Measurements from ENCODE around the gene FKBP3. TPM values are rescaled to one million over a fixed set of nuclear protein-coding genes. Genes with fewer than 3 reads are reported as not detected.

Gene FKBP3
- total and polyA plus RNA-seq, 4 donors = 65.0 to 182 (median 122) TPM

- Histone ChIP-seq H3K27ac (ENCODE audit: low read depth, low read length) (no peak overlapping the region), H3K9me3 (ENCODE audit: control insufficient read depth, insufficient read depth, low read length) (no peaks in the 10 kb centered on the region), H3K27me3 (ENCODE audit: control insufficient read depth, insufficient read depth, low read length) (no peaks in the 10 kb centered on the region), H3K4me3 (ENCODE audit: low read depth, low read length) (no peak overlapping the region), H3K4me1 (ENCODE audit: control insufficient read depth, insufficient read depth, low read length) (no peaks in the 10 kb centered on the region), H3K36me3 (ENCODE audit: control insufficient read depth, insufficient read depth, low read length) (peaks cover 48% of the 10 kb centered on the region)
- no peak for DNase-seq (ENCODE audit: low read depth in 4 of 6, low spot score in 6 of 6)
- WGBS (ENCODE audit: insufficient coverage) = 95% methylated on average over 2 of the region's 3 CpGs
Measured at GRCh38 chr14:45123271-45123670, 11.0 kb downstream of the FKBP3 start.

GRCh38 chr14:45120096-45120495 is 14.2 kb downstream of the FKBP3 start:
- Histone ChIP-seq H3K4me3 (ENCODE audit: low read depth, low read length) (no peak overlapping the region), H3K36me3 (ENCODE audit: control insufficient read depth, insufficient read depth, low read length) (peaks cover 47% of the 10 kb centered on the region)
- WGBS (ENCODE audit: insufficient coverage) = no CpG with 5 or more reads among the region's 1 CpG

GRCh38 chr14:45118594-45118993 is 15.7 kb downstream of the FKBP3 start:
- no peaks in the 10 kb centered on the region for H3K9me3 ChIP-seq (ENCODE audit: control insufficient read depth, insufficient read depth, low read length)
- H3K4me1 ChIP-seq (ENCODE audit: control insufficient read depth, insufficient read depth, low read length) = no peaks in the 10 kb centered on the region
- H3K4me3 ChIP-seq (ENCODE audit: low read depth, low read length) = no peak overlapping the region
- 100% methylated on average over 3 of the region's 6 CpGs for WGBS (ENCODE audit: insufficient coverage)
- DNase-seq (ENCODE audit: low read depth in 4 of 6, low spot score in 6 of 6) = no peak
- no peak overlapping the region for H3K27ac ChIP-seq (ENCODE audit: low read depth, low read length)
- H3K27me3 ChIP-seq (ENCODE audit: control insufficient read depth, insufficient read depth, low read length) = no peaks in the 10 kb centered on the region
- H3K36me3 ChIP-seq (ENCODE audit: control insufficient read depth, insufficient read depth, low read length) = peaks cover 39% of the 10 kb centered on the region

More at GRCh38 chr14:45120096-45120495, 14.2 kb downstream of the FKBP3 start:
- Histone ChIP-seq H3K27ac (ENCODE audit: low read depth, low read length) (no peak overlapping the region), H3K27me3 (ENCODE audit: control insufficient read depth, insufficient read depth, low read length) (no peaks in the 10 kb centered on the region), H3K4me1 (ENCODE audit: control insufficient read depth, insufficient read depth, low read length) (no peaks in the 10 kb centered on the region), H3K9me3 (ENCODE audit: control insufficient read depth, insufficient read depth, low read length) (no peaks in the 10 kb centered on the region)
- DNase-seq (ENCODE audit: low read depth in 4 of 6, low spot score in 6 of 6) = no peak

- WGBS (ENCODE audit: insufficient coverage) = no CpG with 5 or more reads among the region's 3 CpGs
- Histone ChIP-seq H3K9me3 (ENCODE audit: control insufficient read depth, insufficient read depth, low read length) (no peaks in the 10 kb centered on the region), H3K36me3 (ENCODE audit: control insufficient read depth, insufficient read depth, low read length) (peaks cover 27% of the 10 kb centered on the region), H3K4me1 (ENCODE audit: control insufficient read depth, insufficient read depth, low read length) (no peaks in the 10 kb centered on the region), H3K4me3 (ENCODE audit: low read depth, low read length) (no peak overlapping the region), H3K27me3 (ENCODE audit: control insufficient read depth, insufficient read depth, low read length) (no peaks in the 10 kb centered on the region), H3K27ac (ENCODE audit: low read depth, low read length) (no peak overlapping the region)
- no peak for DNase-seq (ENCODE audit: low read depth in 4 of 6, low spot score in 6 of 6)
Measured at GRCh38 chr14:45114327-45114726, 20.0 kb downstream of the FKBP3 start.

DNA sequence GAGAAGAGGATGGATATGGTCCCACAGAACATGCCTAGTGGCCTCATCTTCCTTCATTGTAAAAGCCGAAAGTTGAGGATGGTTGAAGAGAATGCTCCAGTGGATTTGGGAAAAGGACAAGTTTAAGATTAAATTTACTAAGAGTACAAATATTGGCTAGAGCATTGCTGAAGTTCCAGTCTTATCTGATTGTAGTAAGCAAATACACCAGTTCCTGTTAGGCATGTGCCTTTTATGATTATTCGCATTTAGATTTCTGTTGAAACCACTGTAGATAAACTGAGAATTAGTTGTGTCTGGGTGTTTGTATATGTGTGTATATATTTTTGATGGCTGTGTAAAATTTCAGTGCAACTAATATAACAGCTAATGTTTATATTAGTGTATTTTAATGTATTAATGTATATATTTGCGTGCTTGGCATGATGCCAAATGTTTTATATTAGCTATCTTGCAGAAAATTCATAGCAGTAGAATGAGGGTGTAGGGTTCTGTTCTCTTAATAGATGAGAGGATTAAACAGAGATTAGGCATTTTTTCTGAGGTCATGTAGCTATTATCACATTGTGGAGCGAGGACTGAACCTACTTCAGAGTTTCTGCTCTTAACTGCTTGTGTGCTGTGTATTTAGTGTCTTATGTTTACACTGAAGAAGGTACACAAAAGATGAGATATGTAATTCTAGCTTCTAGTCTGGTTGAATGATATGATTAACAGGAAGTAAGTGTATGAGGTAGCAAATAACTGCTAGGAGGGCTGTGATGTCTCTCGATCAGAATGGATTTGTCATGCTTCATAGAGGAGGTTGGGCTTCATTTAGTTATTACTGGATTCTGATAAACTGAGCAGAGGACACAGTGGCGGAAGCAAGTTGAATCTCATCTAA is 21.1 kb downstream of the FKBP3 start:
- no peak overlapping the region for H3K27ac ChIP-seq (ENCODE audit: low read depth, low read length)
- H3K9me3 ChIP-seq (ENCODE audit: control insufficient read depth, insufficient read depth, low read length) = no peaks in the 10 kb centered on the region
- peaks cover 16% of the 10 kb centered on the region for H3K36me3 ChIP-seq (ENCODE audit: control insufficient read depth, insufficient read depth, low read length)
- no peak overlapping the region for H3K4me3 ChIP-seq (ENCODE audit: low read depth, low read length)
- 98% methylated on average over 6 of the region's 6 CpGs for WGBS (ENCODE audit: insufficient coverage)
- no peak for DNase-seq (ENCODE audit: low read depth in 4 of 6, low spot score in 6 of 6)
- no peaks in the 10 kb centered on the region for H3K4me1 ChIP-seq (ENCODE audit: control insufficient read depth, insufficient read depth, low read length)
- H3K27me3 ChIP-seq (ENCODE audit: control insufficient read depth, insufficient read depth, low read length) = no peaks in the 10 kb centered on the region

DNA sequence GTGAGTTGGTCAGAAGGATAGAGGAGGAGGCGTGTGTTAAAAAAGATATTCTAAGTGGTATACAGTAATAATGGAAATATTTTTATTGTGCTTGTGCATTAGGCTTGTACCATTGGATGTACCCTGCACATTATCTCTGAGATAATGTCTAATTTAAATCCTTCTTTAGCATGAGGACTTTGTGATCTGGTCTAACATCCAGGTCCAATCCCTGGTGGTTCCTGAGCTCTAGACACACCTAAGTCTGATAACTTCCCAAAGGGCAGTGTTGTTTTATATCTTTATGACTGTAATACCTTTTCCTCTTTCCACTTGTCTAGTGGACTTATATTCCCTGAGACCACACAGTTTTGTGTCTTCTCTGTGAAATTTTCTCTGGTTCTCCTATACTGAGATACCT is 29.7 kb downstream of the FKBP3 start:
- Histone ChIP-seq H3K27ac (ENCODE audit: low read depth, low read length) (no peak overlapping the region), H3K4me3 (ENCODE audit: low read depth, low read length) (no peak overlapping the region), H3K9me3 (ENCODE audit: control insufficient read depth, insufficient read depth, low read length) (no peaks in the 10 kb centered on the region), H3K4me1 (ENCODE audit: control insufficient read depth, insufficient read depth, low read length) (no peaks in the 10 kb centered on the region), H3K36me3 (ENCODE audit: control insufficient read depth, insufficient read depth, low read length) (peaks cover 17% of the 10 kb centered on the region), H3K27me3 (ENCODE audit: control insufficient read depth, insufficient read depth, low read length) (no peaks in the 10 kb centered on the region)
- DNase-seq (ENCODE audit: low read depth in 4 of 6, low spot score in 6 of 6) = no peak
- WGBS (ENCODE audit: insufficient coverage) = no CpG with 5 or more reads among the region's 1 CpG

DNA sequence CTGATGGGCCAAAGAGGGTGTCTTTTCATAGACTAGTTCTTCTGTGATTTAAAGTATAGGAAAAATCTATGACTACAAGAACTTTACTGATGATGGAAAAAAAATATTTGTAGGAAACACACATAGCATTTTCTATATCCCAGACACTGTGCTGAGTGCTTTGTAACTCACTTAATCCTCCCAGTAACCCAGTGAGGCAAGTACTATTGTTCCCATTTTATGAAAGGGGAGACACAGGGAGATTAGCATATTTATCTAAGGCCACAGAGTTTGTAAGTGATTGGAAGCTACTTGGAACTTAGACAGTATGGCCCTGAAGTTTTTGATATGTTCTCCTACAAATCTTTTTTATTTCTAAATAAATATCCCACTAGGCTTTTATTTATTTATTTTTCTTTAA is 30.5 kb downstream of the FKBP3 start:
- peaks cover 22% of the 10 kb centered on the region for H3K36me3 ChIP-seq (ENCODE audit: control insufficient read depth, insufficient read depth, low read length)
- no peak for DNase-seq (ENCODE audit: low read depth in 4 of 6, low spot score in 6 of 6)
- no peaks in the 10 kb centered on the region for H3K4me1 ChIP-seq (ENCODE audit: control insufficient read depth, insufficient read depth, low read length)
- no peak overlapping the region for H3K4me3 ChIP-seq (ENCODE audit: low read depth, low read length)
- no peaks in the 10 kb centered on the region for H3K27me3 ChIP-seq (ENCODE audit: control insufficient read depth, insufficient read depth, low read length)
- no peak overlapping the region for H3K27ac ChIP-seq (ENCODE audit: low read depth, low read length)
- H3K9me3 ChIP-seq (ENCODE audit: control insufficient read depth, insufficient read depth, low read length) = no peaks in the 10 kb centered on the region

DNA sequence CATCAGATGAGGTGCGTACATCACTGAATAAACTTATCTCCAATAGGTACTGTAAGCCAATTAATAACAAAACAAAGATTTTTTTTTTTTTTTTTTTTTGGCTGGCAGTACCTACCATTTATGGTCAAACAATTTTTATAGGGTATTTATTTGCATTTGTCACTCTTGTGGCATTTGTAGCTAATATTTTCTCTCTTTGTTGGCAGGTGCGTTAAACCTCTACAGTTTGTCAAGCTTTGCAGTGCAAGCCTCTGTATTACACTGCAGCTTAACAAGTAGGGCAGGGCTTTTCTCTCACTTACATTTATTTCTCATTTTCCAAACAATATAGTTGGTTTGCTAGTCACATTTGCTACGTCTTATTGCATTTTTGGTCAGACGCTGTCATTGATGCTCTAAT is 38.1 kb downstream of the FKBP3 start:
- H3K27ac ChIP-seq (ENCODE audit: low read depth, low read length) = no peak overlapping the region
- no peaks in the 10 kb centered on the region for H3K9me3 ChIP-seq (ENCODE audit: control insufficient read depth, insufficient read depth, low read length)
- no peaks in the 10 kb centered on the region for H3K27me3 ChIP-seq (ENCODE audit: control insufficient read depth, insufficient read depth, low read length)
- no peak overlapping the region for H3K4me3 ChIP-seq (ENCODE audit: low read depth, low read length)
- peaks cover 11% of the 10 kb centered on the region for H3K36me3 ChIP-seq (ENCODE audit: control insufficient read depth, insufficient read depth, low read length)
- DNase-seq (ENCODE audit: low read depth in 4 of 6, low spot score in 6 of 6) = no peak
- no peaks in the 10 kb centered on the region for H3K4me1 ChIP-seq (ENCODE audit: control insufficient read depth, insufficient read depth, low read length)
- WGBS (ENCODE audit: insufficient coverage) = 100% methylated on average over 2 of the region's 4 CpGs

DNA sequence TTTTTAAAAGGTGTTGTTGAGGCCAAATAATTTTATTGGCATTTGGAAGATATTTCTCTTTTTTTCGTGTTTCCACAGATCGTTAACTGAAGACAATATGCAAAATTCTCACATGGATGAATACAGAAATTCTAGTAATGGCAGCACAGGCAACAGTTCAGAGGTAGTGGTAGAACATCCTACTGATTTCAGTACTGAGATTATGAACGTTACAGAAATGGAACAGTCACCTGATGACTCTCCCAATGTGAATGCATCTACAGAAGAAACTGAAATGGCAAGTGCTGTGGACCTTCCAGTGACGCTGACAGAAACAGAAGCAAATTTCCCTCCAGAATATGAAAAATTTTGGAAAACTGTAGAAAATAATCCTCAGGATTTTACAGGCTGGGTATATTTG is 39.1 kb downstream of the FKBP3 start:
- Histone ChIP-seq H3K36me3 (ENCODE audit: control insufficient read depth, insufficient read depth, low read length) (peaks cover 11% of the 10 kb centered on the region), H3K4me1 (ENCODE audit: control insufficient read depth, insufficient read depth, low read length) (no peaks in the 10 kb centered on the region)
- no peak for DNase-seq (ENCODE audit: low read depth in 4 of 6, low spot score in 6 of 6)

GRCh38 chr14:45094275-45094674 is 40.0 kb downstream of the FKBP3 start:
- H3K27me3 ChIP-seq (ENCODE audit: control insufficient read depth, insufficient read depth, low read length) = no peaks in the 10 kb centered on the region
- 86% methylated on average over 1 of the region's 2 CpGs for WGBS (ENCODE audit: insufficient coverage)

More for the DNA sequence above, 39.1 kb downstream of the FKBP3 start:
- H3K4me3 ChIP-seq (ENCODE audit: low read depth, low read length) = no peak overlapping the region
- no peak overlapping the region for H3K27ac ChIP-seq (ENCODE audit: low read depth, low read length)
- H3K9me3 ChIP-seq (ENCODE audit: control insufficient read depth, insufficient read depth, low read length) = no peaks in the 10 kb centered on the region
- H3K27me3 ChIP-seq (ENCODE audit: control insufficient read depth, insufficient read depth, low read length) = no peaks in the 10 kb centered on the region
- 93% methylated on average over 2 of the region's 4 CpGs for WGBS (ENCODE audit: insufficient coverage)

More at GRCh38 chr14:45094275-45094674, 40.0 kb downstream of the FKBP3 start:
- peaks cover 4% of the 10 kb centered on the region for H3K36me3 ChIP-seq (ENCODE audit: control insufficient read depth, insufficient read depth, low read length)
- no peak overlapping the region for H3K4me3 ChIP-seq (ENCODE audit: low read depth, low read length)
- H3K4me1 ChIP-seq (ENCODE audit: control insufficient read depth, insufficient read depth, low read length) = no peaks in the 10 kb centered on the region
- H3K27ac ChIP-seq (ENCODE audit: low read depth, low read length) = no peak overlapping the region
- no peaks in the 10 kb centered on the region for H3K9me3 ChIP-seq (ENCODE audit: control insufficient read depth, insufficient read depth, low read length)
- no peak for DNase-seq (ENCODE audit: low read depth in 4 of 6, low spot score in 6 of 6)

Measured in spinal cord (tissue), 10 donors.